Medulla oblongata (tissue), 1 donor: ENCODE data around the gene PODXL2.
A peak's percentile ranks its signal among the peaks of the same experiment; 100 is the strongest.

Source experiments
- DNase-seq: peaks from one replicate; pipeline ENCODE4 v3.0.0-alpha.2; 2015; ENCODE audit errors: extremely low spot score

The PODXL2 gene, protein sequence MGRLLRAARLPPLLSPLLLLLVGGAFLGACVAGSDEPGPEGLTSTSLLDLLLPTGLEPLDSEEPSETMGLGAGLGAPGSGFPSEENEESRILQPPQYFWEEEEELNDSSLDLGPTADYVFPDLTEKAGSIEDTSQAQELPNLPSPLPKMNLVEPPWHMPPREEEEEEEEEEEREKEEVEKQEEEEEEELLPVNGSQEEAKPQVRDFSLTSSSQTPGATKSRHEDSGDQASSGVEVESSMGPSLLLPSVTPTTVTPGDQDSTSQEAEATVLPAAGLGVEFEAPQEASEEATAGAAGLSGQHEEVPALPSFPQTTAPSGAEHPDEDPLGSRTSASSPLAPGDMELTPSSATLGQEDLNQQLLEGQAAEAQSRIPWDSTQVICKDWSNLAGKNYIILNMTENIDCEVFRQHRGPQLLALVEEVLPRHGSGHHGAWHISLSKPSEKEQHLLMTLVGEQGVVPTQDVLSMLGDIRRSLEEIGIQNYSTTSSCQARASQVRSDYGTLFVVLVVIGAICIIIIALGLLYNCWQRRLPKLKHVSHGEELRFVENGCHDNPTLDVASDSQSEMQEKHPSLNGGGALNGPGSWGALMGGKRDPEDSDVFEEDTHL

DNA sequence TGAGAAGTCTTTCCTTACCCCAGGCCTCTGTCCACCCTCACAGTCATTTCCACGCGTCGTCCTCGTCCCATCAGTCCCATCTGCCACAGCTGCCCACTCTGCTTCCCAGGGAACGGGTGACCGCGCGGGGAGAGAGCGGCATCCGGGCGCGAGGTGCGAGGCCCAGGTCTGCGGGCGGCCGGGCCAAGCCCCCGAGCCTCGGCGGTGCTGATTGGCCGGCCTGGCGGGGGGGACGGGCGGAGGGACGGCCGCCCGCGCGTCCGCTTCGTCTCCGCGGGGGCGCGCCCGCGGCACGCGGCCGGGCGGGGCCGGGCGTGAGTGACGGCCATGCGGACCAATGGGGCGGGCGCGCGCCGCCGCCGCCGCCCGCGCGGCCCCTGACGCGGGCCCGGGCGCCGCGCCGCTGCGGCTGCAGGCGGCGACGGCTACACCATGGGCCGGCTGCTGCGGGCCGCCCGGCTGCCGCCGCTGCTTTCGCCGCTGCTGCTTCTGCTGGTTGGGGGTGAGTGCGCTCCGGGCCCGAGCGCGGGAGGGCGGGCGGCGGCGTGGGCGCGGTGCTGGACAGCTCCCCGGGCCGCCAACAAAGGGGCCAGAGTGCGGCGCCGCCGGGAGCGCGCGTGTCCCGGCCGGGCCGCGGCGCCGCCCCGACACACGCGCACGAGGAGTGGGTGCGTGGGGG, at the start of gene PODXL2:
TSS of gene PODXL2 (plus strand) at position 398 of the 679 bp plus-strand sequence. CDS start at position 433, 35 bp downstream.
- DNase-seq: peak; percentile 57

DNA sequence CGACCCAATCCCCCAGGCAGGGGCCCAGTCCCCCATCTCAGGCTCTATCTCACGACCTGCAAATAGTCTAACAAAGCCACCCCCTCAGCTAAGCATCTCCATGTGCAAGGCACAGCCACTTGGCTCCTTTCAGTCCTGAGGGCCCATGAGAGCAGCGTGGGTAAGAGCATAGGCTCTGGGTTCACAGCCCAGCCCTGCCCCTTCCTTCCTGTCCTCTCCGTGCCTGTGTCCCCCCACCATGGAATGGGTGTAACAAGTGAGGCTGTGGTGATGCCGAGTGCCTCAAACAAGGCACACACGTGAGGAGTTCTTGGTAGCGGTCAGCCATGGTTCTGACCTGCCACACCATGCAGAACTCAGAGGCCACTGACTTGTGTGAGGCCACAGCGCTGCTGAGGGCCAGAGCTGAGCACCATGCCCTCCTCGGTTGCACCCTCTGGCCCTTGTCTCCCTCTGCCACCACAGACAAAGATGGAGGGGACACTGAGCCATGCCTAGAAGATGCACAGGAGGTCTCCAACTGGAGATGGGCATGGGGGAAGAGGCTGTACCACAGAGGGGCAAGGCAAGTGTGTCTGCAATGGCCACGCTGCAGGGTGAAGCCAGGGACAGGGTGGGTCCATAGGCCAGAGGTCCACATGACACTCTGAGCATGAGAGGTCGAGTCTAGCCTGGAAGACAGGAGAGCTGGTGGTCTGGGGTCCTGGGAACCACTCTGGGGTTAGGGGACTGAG, 48.5 kb upstream of the PODXL2 start:
- DNase-seq: no peak

DNA sequence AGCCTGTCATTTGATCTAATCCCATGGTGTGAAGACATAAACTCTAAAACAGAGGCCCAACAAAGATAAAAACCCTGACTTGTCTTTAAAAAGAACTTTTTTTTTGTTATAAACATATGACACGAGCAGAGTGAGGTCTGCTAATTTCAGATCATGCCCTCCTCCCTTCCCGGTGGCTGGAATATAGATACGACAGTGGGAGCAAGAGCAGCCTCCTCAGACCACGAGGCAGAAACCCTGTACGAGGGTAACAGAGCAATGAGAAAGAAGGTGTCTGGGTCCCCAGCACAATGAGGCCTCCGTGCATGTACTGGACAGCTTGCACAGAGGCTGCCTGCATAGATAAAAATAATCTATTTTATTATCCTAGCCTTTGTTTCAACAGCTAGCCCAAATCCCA, 44.3 kb upstream of the PODXL2 start:
- no peak for DNase-seq

DNA sequence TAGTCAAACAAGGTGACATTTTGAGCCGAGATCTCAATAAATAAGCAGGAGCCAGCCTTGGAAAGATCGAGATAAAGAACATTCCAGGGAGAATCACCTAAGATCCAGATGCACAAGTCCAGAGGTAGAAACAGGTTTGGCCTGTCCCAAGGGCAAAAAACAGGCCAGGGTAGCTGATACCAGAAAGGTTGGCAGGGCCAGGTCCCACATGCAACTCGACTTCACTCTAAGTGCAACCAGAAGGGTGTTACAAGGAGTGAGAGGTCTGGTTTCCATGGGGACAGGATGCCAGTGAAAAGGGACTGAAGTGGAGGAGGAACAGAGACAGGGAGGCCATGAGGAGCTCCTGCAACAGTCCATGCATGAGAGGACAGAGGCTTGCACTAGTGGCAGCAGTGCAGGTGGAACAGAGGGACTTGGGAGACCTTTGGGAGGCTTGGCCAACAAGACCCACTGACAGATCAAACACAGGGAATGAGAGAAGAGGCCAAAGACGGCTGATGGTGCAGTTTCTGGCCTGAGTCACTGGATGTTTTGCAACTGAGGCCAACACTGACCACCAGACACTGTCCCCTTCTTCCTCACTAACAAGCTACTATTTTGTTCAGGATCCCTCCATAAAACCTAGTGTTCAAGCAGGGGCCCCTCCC, 43.7 kb upstream of the PODXL2 start:
- DNase-seq: no peak

DNA sequence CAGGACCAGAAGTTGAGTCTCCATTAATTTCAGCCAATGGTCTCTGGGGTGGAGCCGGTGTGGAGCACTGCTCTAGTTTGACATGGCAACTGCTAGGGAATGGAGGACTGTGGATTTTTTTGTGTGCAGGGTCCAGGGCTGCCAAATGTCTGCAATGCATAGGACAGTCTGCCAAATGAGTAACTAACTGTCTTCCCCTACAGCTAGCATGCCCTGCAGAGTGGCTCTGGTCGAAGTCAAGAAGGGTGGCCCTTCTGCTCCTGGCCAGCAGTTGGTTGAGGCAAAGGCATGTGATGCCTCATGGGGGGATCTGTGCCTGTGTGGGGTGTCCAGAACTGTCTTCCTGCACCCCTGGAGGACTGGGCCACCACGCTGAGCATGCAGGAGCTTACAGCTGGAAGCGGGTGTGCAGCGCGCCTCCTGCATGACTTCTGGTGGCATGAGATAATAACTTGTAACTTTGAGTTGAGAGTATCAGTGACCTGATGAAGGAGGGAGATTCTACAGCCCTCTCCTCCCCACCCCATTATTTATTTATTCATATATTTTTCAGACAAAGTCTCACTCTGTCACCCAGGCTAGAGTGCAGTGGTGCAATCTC, 43.1 kb upstream of the PODXL2 start:
- DNase-seq: no peak

DNA sequence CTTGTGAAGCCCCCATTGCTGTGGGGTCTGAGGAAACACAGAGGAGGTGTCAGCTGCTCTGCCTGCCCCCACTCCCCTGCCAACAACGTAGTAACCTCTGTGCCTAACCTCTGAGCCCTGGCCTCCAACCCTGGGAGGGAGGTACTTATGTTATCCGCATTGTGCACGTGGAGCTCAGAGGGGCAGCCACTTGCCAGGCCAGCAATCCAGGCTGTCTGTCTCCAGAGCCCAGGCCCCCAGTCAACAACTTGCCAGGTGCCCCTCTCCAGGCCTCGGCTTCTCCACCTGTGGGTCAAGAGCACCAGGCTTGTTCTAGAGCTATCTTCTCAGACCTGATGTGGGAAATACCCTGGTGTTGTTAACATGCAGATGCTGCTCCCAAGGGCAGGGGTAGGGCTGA, 41.1 kb upstream of the PODXL2 start:
- DNase-seq: no peak

DNA sequence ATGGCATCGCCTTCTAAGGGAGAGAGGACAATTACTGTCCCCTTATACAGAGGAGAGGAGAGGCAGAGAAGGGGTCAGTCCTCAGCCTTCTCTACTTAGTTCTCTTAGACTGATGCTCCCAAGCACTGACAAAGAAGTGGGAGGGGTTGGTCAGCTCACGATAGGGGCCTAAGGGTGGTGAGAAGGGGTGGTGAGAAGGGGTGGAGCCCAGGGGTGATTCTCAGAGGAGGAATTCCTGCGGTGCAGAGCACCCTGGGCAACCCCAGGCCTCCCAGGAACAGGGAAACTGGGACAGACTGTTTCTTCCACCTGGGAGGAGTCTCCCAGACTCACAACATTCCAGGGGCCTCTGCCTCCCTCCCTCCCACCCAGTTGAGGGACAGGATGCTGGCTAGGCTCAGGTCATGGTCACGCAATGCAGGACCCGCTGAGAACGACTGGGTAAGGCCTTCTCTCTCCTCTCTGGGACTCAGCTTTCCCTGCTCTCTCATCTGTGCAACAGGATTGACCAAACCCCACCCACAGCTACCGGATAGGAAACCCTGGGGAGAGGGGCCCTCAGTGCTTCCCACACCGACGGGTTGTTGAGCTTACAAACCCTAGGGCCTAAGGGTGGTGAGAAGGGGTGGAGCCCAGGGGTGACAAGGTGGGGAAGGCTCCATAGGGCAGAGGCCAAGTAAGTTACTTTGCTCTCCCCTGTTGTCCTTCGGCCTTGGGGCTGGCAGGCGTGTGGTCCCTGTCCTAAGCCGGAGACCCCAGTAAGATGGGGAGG, 40.0 kb upstream of the PODXL2 start:
- DNase-seq: no peak

DNA sequence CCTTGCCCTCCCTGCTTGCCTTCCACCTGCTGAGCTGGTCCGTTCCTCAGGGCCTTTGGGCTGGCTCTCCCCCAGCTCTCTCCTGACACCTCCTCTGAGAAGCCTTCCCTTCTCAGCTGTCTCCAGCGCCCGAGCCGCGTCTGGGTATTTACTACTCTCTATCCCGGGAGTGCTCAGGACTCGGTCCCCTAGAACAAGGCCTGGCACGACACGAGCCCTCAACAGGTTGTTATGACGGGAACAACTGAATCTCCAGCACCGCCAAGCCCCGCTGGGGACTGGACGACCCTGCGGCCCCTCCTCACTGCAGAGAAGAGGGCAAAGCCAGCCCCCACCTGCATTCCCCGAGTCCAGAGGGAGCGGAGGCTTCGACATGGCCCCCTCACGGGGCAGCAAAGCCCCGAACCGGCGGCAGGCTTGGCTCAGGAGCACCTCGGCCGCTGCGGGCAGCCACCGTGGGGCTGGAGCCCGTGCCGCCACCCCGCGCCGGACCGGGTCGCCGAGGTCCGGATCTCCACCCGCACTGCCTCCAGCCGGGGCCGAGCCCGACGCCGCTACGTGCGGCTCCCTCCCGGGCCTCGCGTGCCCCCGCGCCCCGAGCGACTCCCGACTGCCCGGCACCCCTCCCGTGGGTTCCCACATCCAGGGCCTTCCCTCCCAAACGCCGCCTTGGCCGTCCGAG, 39.2 kb upstream of the PODXL2 start:
- DNase-seq: peak; percentile 14

DNA sequence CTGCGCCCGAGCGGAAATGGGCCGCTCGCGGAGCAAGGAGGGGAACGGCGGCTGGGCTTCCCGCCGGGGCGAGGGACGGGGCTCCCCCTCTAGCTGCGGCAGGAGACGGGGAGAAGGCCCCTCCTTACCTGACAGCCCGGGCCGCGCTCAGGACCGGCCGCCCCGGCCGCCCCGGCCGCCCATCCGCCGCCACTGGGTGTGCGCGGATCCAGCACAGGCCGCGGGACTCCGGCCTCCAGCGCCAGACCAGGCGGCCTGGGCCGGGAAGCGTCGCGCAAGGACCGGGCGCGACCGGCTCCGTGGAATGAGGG, 38.7 kb upstream of the PODXL2 start:
- no peak for DNase-seq

DNA sequence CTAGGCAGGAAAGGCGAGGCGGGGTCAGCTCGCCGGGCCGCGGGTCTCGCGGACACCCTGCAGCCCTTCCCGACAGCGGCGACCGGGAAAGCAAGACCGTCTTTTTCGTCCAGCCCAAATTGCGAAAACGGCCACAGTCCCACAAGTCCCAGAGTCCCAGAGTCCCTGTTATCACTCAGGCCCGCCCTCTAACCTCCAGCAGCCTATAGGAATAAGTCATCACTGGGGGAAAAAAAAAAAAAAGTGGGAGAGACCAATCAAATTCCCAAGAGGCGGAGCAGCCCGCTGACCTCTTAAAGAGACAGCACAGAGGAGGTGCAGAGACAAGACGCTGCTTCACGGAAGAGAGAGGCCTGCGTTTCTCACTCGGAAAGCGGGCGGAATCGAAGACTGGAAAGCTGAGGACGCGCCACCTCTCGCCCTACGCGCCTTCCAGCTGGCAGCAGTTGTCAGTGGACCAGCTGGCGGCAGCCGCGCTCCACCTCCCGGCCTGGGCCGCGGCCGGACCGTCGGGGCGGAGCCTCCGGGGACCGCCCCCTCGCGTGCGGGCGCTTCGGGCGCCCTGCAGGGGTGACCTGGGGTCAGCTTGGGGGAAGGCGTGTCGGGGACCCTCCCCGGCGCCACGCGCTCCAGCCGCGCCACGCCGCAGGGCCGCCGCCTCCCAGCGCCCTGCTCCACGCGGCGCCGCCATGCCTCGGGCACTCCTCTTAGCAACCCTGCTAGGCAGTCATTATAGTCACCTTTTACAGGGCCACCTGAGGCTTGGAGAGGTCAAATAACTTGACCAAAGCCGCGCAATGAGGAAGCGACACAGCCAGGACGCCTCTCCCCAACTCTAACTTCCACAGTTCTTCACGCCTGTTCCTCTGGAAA, 38.2 kb upstream of the PODXL2 start, which contains the start of gene TPRA1:
TSS of gene TPRA1 (minus strand) at position 141 of the 873 bp plus-strand sequence. CDS start 10,587 bp downstream, outside the sequence.
- peak; percentile 98 for DNase-seq

DNA sequence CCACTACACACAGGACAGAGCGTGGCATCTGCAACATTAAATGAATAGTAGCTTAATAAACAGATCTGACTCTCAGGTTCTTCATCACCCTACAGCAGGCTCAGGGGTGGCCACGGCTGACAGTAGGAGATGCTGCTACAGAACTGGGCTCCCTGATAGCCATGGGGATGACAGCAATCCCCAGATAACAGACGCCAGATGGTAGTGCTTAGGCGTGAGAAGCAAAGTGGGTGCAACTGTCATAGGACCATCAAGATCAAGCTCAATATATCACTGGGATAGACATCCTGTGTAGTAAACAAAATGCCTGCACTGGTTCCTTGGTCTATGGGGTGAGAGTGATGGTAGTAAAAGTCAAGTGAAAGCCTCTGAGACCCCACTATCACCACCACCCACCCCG, 35.8 kb upstream of the PODXL2 start:
- no peak for DNase-seq

DNA sequence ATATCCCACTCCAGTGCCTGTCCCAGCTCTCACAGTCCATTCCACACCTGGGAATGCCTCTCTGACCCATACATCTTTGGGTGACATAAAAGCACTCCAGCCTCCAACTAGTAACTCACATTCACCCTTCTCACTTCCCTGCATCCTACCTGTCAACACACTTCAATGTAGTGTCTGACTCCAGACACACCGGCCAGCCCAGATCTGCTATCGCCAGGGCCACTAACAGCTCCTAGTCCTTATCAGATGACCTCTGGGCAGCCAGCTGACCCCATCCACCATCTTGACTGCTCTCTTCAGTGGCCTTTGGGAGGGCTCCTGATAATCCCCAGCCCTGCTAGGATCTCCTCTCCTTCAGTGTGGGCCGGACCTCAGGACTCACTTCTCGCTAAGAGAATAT, 33.7 kb upstream of the PODXL2 start:
- no peak for DNase-seq

DNA sequence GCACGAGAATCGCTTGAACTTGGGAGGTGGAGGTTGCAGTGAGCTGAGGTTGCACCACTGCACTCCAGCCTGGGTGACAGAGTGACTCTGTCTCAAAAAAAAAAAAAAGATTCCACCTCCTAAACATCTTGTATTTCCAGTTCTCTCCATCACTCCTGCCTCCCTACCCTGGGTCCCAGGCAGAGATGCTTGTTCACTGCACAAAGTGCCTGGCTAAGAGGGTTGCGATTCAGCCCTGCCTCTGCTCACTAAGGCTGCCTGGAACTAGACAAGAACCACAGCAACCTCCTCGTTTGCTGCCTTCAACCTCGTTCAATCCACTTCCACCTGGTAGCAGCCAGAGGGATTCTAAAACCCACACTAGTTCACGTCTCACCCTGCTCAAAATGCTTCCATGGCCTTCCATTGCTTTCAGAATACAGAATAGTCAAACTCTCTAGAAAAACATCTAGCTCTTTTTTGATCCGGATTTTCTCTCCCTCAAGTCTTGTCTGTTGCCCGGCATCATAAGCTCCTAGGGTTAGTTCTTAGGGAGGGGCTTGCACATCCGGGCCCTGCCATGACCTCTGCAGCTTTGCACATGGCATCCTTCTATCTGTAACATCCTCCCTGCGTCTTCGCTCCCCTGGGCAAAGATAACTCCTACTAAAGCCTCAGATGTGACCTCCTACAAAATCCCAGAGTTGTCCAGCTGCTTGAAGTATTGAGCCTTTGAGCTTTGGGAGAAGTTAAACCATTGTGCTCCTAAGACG, 31.8 kb upstream of the PODXL2 start:
- DNase-seq: no peak

DNA sequence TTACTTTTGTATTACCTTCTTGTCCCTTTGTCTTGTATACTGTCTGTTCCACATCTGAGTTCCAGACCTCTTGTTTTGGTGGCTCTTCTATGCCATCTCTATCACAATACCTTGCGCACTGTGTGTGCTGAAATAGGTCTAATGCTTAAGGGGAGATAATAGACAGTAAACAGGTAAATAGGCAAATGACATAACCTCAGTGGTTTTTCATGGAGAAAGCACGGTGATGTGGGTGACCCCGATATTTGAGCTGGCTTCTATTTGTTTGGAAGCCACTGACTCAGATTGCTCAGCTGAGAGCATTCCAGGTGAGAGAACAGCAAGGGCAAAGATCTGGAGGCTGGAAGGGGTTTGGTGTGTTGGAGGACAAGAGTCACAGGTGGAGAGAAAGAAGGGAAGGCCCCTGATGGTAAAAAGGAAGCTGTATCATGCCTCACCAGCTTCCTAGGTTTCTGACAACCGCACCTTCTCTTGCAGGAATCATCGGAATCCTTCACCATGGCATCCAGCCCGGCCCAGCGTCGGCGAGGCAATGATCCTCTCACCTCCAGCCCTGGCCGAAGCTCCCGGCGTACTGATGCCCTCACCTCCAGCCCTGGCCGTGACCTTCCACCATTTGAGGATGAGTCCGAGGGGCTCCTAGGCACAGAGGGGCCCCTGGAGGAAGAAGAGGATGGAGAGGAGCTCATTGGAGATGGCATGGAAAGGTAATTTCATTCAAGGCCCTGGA, 30.0 kb upstream of the PODXL2 start:
- no peak for DNase-seq

DNA sequence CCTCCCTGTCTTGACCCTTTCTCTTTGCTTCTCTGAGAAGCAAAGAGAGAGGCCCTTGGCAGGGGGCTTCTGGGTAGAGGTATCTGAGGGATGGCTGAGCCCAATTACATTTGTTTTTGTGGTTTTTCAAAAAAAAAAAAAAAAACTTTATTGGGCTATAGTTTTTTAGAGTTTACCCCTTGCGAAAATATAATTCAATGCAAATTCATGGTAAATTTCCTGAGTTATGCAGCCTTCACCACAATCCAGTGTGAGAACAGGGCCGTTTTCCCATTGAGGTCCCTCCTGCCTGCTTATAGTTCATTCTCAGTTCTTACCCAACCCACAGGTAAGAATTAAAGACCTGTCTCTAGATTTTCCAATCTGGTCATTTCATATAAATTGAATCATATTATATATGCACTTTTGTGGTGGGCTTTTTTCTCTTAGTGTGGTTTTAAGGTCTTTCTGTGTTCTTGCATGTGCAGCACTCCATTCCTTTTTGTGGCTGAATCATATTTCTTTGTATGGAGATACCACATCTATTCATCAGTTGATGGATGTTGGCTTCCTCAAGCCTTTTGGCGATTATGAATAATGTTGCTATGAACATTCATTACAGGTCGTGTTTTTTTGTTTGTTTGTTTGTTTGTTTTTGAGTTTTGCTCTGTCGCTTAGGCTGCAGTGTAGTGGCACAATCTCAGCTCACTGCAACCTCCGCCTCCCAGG, 28.1 kb upstream of the PODXL2 start:
- DNase-seq: no peak

DNA sequence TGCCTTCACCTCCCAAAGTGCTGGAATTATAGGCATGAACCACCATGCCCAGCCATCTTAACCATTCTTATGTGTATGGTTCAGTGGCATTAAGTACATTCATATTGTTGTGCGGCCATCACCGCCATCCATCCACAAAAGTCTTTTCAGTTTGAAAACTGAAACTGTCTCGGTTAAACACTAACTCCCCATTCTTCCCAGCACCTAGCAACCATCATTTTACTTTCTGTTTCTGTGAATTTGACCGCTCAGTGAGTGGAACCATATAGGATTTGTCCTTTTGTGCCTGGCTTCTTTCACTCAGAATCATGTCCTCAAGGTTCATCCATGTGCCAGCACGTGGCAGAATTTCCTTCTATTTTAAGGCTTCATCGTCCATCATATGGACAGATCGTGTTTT, 24.9 kb upstream of the PODXL2 start:
- no peak for DNase-seq
